PC-3 (cell line): Measurements from ENCODE around the gene ZACN. TPM values are rescaled to one million over a fixed set of nuclear protein-coding genes. Genes with fewer than 3 reads are reported as not detected.

ENCODE experiments used
- ATAC-seq: fragments of 200-7000 bp; cut with Tn5 transposase; 2 replicates; pipeline ENCODE4 v1.9.1; 2020; ENCODE audit warnings: mild to moderate bottlenecking, moderate library complexity
- BruUV-seq: library from RNA; stranded (reverse); fragments of 400-500 nt; replicated peaks from 2 replicates; lab custom pipeline; 2021; lab: Mats Ljungman, UMichigan
- CTCF ChIA-PET: fragments of 300-600 bp; sonication (Branson Sonifier 250); formaldehyde crosslinking; loops from one replicate; lab custom pipeline; 2022; ENCODE audit warnings: antibody characterized with exemption; lab: Charles Lee
- POLR2A ChIA-PET: fragments of 300-600 bp; sonication (Branson Sonifier 250); formaldehyde crosslinking; loops from one replicate; lab custom pipeline; 2022; ENCODE audit warnings: antibody characterized with exemption; ENCODE audit not compliant: unreplicated experiment; lab: Charles Lee
- DNase-seq: peaks from one replicate; pipeline ENCODE4 v3.0.0-alpha.2; 2015
- H2AFZ ChIP-seq: fragments of 300-600 bp; sonication (generic); 2 replicates; pipeline ENCODE4 v1.6.0; 2016; ENCODE audit warnings: antibody characterized with exemption, low read length
- H3F3A ChIP-seq: fragments of 300-600 bp; sonication (generic); one replicate; pipeline ENCODE4 v1.6.0; 2017; ENCODE audit warnings: antibody characterized with exemption, low read length, control low read depth, mild to moderate bottlenecking; ENCODE audit not compliant: unreplicated experiment
- H3K27ac ChIP-seq: fragments of 300-600 bp; sonication (generic); 2 replicates; pipeline ENCODE4 v1.5.1; 2016; ENCODE audit warnings: mild to moderate bottlenecking, low read length
- H3K27me3 ChIP-seq: fragments of 300-600 bp; sonication (generic); 2 replicates; pipeline ENCODE4 v1.6.1; 2016; ENCODE audit warnings: low read length, mixed read lengths
- H3K36me3 ChIP-seq: fragments of 300-600 bp; sonication (generic); 2 replicates; pipeline ENCODE4 v1.6.1; 2016; ENCODE audit warnings: low read depth, mixed run types, low read length, mixed read lengths
- H3K4me1 ChIP-seq: fragments of 300-600 bp; sonication (generic); 2 replicates; pipeline ENCODE4 v1.5.1; 2016; ENCODE audit warnings: low read length; ENCODE audit not compliant: insufficient read depth
- H3K4me2 ChIP-seq: fragments of 300-600 bp; sonication (generic); 2 replicates; pipeline ENCODE4 v1.6.0; 2016; ENCODE audit warnings: low read length
- H3K4me3 ChIP-seq: fragments of 300-600 bp; sonication (generic); 2 replicates; pipeline ENCODE4 v1.5.1; 2016; ENCODE audit warnings: mild to moderate bottlenecking, low read length, mixed read lengths
- H3K79me2 ChIP-seq: fragments of 300-600 bp; sonication (generic); 2 replicates; pipeline ENCODE4 v1.6.1; 2017; ENCODE audit warnings: low read length, mixed read lengths
- H3K9ac ChIP-seq: fragments of 300-600 bp; sonication (generic); 2 replicates; pipeline ENCODE4 v1.6.0; 2016; ENCODE audit warnings: mild to moderate bottlenecking, low read length
- H3K9me2 ChIP-seq: fragments of 300-600 bp; sonication (generic); replicated peaks from 2 replicates; pipeline ENCODE4 v1.6.1; 2016; ENCODE audit warnings: mixed run types, low read length, mixed read lengths
- H3K9me3 ChIP-seq: fragments of 300-600 bp; sonication (generic); 2 replicates; pipeline ENCODE4 v1.6.1; 2016; ENCODE audit warnings: low read length, mixed read lengths
- H4K20me1 ChIP-seq: fragments of 300-600 bp; sonication (generic); 2 replicates; pipeline ENCODE4 v1.6.1; 2016; ENCODE audit warnings: low read length, mixed read lengths
- EZH2 ChIP-seq: fragments of 300-600 bp; sonication (generic); IDR thresholded peaks from one replicate; pipeline ENCODE4 v1.6.1; 2017; ENCODE audit warnings: antibody characterized with exemption, mild to moderate bottlenecking, low read length; ENCODE audit not compliant: unreplicated experiment
- EZH2phosphoT487 ChIP-seq: fragments of 300-600 bp; sonication (generic); IDR thresholded peaks from 2 replicates; pipeline ENCODE4 v1.6.1; 2018; ENCODE audit warnings: mild to moderate bottlenecking, antibody characterized with exemption, low read length, borderline replicate concordance
- intact Hi-C: fragments of 100-400 bp; cut with micrococcal nuclease; formaldehyde crosslinking; loops from 2 replicates; pipeline ENCODE4 v1.9.0; 2023
- total RNA-seq: library from RNA; depleted of rRNA; stranded (reverse); fragments of >200 nt; gene quantifications from 2 replicates; pipeline ENCODE4 v1.2.3, GENCODE V29; 2014
- TF ChIP-seq, protein P1 (sequence below): fragments of 300-600 bp; sonication (generic); conservative IDR thresholded peaks from 2 replicates; pipeline ENCODE4 v1.5.1; 2017; ENCODE audit warnings: antibody characterized with exemption, low read depth, mild to moderate bottlenecking, low read length

The ZACN gene
- total RNA-seq, 1 experiment from 2014 or later, result 0.11 TPM

- no peak overlapping the region for H3K4me2 ChIP-seq
- ChIA-PET CTCF (no interaction called here), POLR2A (interaction anchor here (0.6 kb wide), 1 partner anchor 98 kb away, joined by 3 read pairs; no protein-coding TSS in a partner anchor)
- H3K36me3 ChIP-seq, result no peaks in the 10 kb centered on the region
- no peaks in the 10 kb centered on the region for H3K79me2 ChIP-seq
- ATAC-seq, result no peak
- no peak overlapping the region for H3K27ac ChIP-seq
- no TSS peak for BruUV-seq
- TF ChIP-seq, protein P1, sequence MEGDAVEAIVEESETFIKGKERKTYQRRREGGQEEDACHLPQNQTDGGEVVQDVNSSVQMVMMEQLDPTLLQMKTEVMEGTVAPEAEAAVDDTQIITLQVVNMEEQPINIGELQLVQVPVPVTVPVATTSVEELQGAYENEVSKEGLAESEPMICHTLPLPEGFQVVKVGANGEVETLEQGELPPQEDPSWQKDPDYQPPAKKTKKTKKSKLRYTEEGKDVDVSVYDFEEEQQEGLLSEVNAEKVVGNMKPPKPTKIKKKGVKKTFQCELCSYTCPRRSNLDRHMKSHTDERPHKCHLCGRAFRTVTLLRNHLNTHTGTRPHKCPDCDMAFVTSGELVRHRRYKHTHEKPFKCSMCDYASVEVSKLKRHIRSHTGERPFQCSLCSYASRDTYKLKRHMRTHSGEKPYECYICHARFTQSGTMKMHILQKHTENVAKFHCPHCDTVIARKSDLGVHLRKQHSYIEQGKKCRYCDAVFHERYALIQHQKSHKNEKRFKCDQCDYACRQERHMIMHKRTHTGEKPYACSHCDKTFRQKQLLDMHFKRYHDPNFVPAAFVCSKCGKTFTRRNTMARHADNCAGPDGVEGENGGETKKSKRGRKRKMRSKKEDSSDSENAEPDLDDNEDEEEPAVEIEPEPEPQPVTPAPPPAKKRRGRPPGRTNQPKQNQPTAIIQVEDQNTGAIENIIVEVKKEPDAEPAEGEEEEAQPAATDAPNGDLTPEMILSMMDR, result no peak
- TF ChIP-seq EZH2, result no peak
- no peak for TF ChIP-seq EZH2phosphoT487
- H3K9me3 ChIP-seq, result no peaks in the 10 kb centered on the region
- intact Hi-C loops, result no loop called here
- H4K20me1 ChIP-seq, result no peaks in the 10 kb centered on the region
- no peaks in the 10 kb centered on the region for H3K9me2 ChIP-seq
- H3K4me1 ChIP-seq, result no peaks in the 10 kb centered on the region
- no peak for DNase-seq
- no peak overlapping the region for H3K9ac ChIP-seq
- H3K4me3 ChIP-seq, result no peak overlapping the region
- no peaks in the 10 kb centered on the region for H3F3A ChIP-seq
- H2AFZ ChIP-seq, result no peak overlapping the region
- no peaks in the 10 kb centered on the region for H3K27me3 ChIP-seq
Measured at GRCh38 chr17:76111956-76112355, 33.0 kb downstream of the ZACN start.

GRCh38 chr17:76115138-76115754, 36.3 kb downstream of the ZACN start:
- Histone ChIP-seq H3K9me2 (no peaks in the 10 kb centered on the region), H3K27me3 (no peaks in the 10 kb centered on the region), H3K36me3 (no peaks in the 10 kb centered on the region), H3K9ac (no peak overlapping the region), H3F3A (no peaks in the 10 kb centered on the region), H3K79me2 (no peaks in the 10 kb centered on the region), H3K4me3 (no peak overlapping the region), H3K27ac (no peak overlapping the region), H4K20me1 (no peaks in the 10 kb centered on the region), H3K4me2 (no peak overlapping the region), H3K9me3 (no peaks in the 10 kb centered on the region), H3K4me1 (no peaks in the 10 kb centered on the region), H2AFZ (no peak overlapping the region)
- BruUV-seq, result no TSS peak
- CTCF ChIA-PET, result interaction anchor here (0.6 kb wide), 1 partner anchor 71 kb away, joined by 3 read pairs; no protein-coding TSS in a partner anchor
- ATAC-seq (no peak), DNase-seq (no peak)
- POLR2A ChIA-PET, result interaction anchor here (0.6 to 0.7 kb wide), 2 partner anchors 260 to 1026 kb away, joined by 3 to 4 read pairs; partner anchors contain the start of gene WBP2
- TF ChIP-seq EZH2 (no peak), EZH2phosphoT487 (no peak)
- TF ChIP-seq, protein P1, result no peak
- intact Hi-C loops, result no loop called here
